ENCODE measurements around the gene CCDC106.

CCDC106 gene

DNA sequence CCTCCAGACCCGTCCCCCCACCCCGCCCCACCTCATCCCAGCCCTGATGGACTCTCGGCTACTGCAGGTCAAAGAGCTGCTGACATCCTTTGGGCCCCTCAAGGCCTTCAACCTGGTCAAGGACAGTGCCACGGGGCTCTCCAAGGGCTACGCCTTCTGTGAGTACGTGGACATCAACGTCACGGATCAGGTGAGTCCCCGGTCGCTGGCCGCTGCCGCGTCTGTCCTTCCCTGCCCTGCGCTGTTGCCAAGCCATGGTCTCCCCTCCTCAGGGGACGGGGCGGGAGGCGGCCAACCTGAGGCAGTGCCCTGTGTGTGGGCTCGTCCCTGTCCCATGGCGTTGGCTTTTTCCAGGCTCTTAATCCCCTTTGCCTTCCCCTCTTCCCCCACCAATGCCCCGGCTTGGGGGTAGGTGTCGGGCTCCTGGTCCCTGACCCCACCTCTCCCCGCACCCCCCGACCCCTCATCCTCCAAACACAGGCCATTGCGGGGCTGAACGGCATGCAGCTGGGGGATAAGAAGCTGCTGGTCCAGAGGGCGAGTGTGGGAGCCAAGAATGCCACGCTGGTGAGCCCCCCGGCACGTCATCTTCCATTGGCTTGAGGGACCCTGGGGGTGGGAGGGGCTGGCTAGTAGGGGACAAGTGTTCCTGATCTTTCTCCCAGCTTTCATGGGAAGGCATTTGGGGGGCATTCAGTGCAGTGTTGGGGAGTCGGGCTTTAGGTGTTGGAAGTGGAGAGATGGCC is 20.8 kb downstream of the CCDC106 start:
- no peak for TF ChIP-seq POLR2A (IDR thresholded peaks at IDR 0.05; ENCODE audit: low read depth, low read length)
- FAIRE-seq (no peak), DNase-seq (ENCODE audit: insufficient read length, low spot score) (no peak)

GRCh38 chr19:55669418-55670279 is 21.6 kb downstream of the CCDC106 start:
- TF ChIP-seq POLR2A (IDR thresholded peaks at IDR 0.05; ENCODE audit: low read depth, low read length), result no peak
- FAIRE-seq, result no peak
- DNase-seq (ENCODE audit: insufficient read length, low spot score), result no peak

DNA sequence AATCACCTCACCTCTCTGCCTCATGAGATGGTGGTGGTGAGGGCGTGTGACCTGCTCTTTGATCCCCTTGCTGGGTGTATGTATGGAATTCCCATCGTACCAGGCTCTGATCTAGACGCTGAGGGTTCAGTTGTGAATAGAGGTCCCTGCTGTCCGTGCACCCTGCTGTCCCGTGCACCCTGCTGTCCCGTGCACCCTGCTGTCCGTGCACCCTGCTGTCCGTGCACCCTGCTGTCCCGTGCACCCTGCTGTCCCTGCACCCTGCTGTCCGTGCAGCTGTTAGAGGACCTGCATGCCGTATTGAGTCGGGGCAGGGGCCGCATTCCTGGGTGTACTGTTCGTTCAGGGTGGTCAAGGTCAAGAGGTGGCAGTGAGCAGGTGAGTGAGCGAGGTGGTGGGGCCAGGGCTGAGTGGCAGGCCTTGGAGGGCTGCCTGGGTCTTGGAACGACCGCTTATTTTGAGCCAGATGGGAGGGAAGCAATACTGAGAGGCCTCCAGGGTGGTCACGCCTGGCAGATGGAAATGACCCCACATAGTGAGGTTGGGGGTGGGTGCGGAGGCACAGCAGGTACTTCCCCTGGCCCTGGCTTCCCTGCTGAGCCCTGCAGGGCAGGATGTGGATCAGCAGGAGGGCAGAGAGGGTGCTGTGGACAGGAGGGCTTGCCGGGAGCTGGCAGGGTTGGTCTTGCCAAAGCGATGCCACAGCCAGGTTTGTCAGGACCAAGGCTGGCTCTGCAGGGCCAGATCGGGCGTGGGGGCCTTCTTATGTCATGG is 22.5 kb downstream of the CCDC106 start:
- DNase-seq (ENCODE audit: insufficient read length, low spot score) (peak; percentile 98), FAIRE-seq (peak; percentile 93)

GRCh38 chr19:55671054-55671378 is 23.0 kb downstream of the CCDC106 start:
- FAIRE-seq (no peak), DNase-seq (ENCODE audit: insufficient read length, low spot score) (no peak)
- no peak for TF ChIP-seq POLR2A (IDR thresholded peaks at IDR 0.05; ENCODE audit: low read depth, low read length)

More for the DNA sequence above, 22.5 kb downstream of the CCDC106 start:
- 0 out of 2 replicates have a peak, but pooled peaks have one; percentile 15 for TF ChIP-seq POLR2A (IDR thresholded peaks at IDR 0.05; ENCODE audit: low read depth, low read length)

DNA sequence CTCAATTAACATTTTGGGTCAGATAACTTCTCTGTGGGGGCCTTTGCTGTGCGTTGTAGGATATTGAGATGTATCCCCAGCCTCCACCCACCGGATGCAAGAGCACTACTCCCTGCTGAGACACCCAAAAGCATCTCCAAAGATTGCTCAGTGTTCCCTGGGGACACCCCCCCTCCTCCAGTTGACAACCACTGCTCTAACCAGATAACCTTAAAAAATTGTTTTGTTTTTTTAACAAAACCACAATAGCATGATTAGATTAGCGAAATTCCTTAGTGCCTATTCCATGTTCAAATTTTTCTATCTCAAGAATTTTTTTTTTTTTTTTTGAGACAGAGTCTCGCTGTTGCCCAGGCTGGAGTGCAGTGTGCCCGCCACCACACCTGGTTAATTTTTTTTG is 24.4 kb downstream of the CCDC106 start:
- TF ChIP-seq POLR2A (IDR thresholded peaks at IDR 0.05; ENCODE audit: low read depth, low read length), result no peak
- DNase-seq (ENCODE audit: insufficient read length, low spot score), result peak; percentile 72
- FAIRE-seq, result no peak

GRCh38 chr19:55673465-55673864 is 25.5 kb downstream of the CCDC106 start:
- DNase-seq (ENCODE audit: insufficient read length, low spot score), result no peak
- no peak for TF ChIP-seq POLR2A (IDR thresholded peaks at IDR 0.05; ENCODE audit: low read depth, low read length)
- FAIRE-seq, result no peak

GRCh38 chr19:55673889-55674288 is 25.9 kb downstream of the CCDC106 start:
- TF ChIP-seq POLR2A (IDR thresholded peaks at IDR 0.05; ENCODE audit: low read depth, low read length), result 0 out of 2 replicates have a peak, but pooled peaks have one; percentile 5
- FAIRE-seq, result no peak

GRCh38 chr19:55674459-55674840 is 26.4 kb downstream of the CCDC106 start:
- FAIRE-seq, result no peak
- no peak for DNase-seq (ENCODE audit: insufficient read length, low spot score)
- no peak for TF ChIP-seq POLR2A (IDR thresholded peaks at IDR 0.05; ENCODE audit: low read depth, low read length)

More at GRCh38 chr19:55673889-55674288, 25.9 kb downstream of the CCDC106 start:
- DNase-seq (ENCODE audit: insufficient read length, low spot score), result no peak

GRCh38 chr19:55674841-55675660 is 27.0 kb downstream of the CCDC106 start, which contains the start of gene EPN1:
Gene EPN1, plus strand, starts transcription at chr19:55675226. Its CDS starts 3,402 bp downstream, at chr19:55678628.
- FAIRE-seq (no peak), DNase-seq (ENCODE audit: insufficient read length, low spot score) (peak; percentile 100)
- peak; percentile 71 for TF ChIP-seq POLR2A (IDR thresholded peaks at IDR 0.05; ENCODE audit: low read depth, low read length)

- DNase-seq (ENCODE audit: insufficient read length, low spot score), result no peak
- no peak for FAIRE-seq
Observed at GRCh38 chr19:55675661-55676354, 27.8 kb downstream of the CCDC106 start.

DNA sequence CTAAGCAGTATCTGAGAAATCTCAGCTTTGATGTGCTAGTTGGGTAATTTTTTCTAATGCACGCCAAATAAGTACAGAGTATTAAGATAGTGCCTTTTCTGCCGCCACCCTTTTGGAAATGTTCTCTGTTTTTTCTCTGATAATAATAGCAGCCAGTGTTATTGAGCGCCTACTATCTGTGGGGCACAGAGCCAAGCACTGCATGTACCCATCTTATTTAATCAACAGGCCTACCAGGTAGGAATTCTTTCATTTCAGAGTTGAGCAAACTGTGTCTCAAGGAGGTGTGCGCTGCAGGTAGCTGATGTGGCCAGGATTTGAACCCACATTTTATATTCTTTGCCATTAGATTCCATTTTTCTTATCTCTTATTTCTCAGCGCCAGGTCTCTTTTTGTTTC is 28.4 kb downstream of the CCDC106 start:
- FAIRE-seq, result no peak
- DNase-seq (ENCODE audit: insufficient read length, low spot score), result no peak
- no peak for TF ChIP-seq POLR2A (IDR thresholded peaks at IDR 0.05; ENCODE audit: low read depth, low read length)

More at GRCh38 chr19:55675661-55676354, 27.8 kb downstream of the CCDC106 start:
- TF ChIP-seq POLR2A (IDR thresholded peaks at IDR 0.05; ENCODE audit: low read depth, low read length), result no peak

- no peak for FAIRE-seq
- no peak for TF ChIP-seq POLR2A (IDR thresholded peaks at IDR 0.05; ENCODE audit: low read depth, low read length)
- no peak for DNase-seq (ENCODE audit: insufficient read length, low spot score)
Observed at GRCh38 chr19:55676889-55677505, 29.0 kb downstream of the CCDC106 start.
